GM12891 (cell line): Measurements from ENCODE around the gene PTAFR.

Experiments used
- PAX5 ChIP-seq: IDR thresholded peaks from 2 replicates; pipeline ENCODE4 v1.6.1; 2011; ENCODE audit warnings: low read length, moderate library complexity, mild to moderate bottlenecking; ENCODE audit not compliant: insufficient read depth, severe bottlenecking
- POLR2A ChIP-seq: IDR thresholded peaks from 2 replicates; pipeline ENCODE4 v1.6.1; 2011; ENCODE audit warnings: low read depth, low read length, control low read depth
- POLR2AphosphoS5 ChIP-seq: IDR thresholded peaks from 2 replicates; pipeline ENCODE4 v1.6.1; 2011; ENCODE audit warnings: low read depth, low read length, control low read depth

DNA sequence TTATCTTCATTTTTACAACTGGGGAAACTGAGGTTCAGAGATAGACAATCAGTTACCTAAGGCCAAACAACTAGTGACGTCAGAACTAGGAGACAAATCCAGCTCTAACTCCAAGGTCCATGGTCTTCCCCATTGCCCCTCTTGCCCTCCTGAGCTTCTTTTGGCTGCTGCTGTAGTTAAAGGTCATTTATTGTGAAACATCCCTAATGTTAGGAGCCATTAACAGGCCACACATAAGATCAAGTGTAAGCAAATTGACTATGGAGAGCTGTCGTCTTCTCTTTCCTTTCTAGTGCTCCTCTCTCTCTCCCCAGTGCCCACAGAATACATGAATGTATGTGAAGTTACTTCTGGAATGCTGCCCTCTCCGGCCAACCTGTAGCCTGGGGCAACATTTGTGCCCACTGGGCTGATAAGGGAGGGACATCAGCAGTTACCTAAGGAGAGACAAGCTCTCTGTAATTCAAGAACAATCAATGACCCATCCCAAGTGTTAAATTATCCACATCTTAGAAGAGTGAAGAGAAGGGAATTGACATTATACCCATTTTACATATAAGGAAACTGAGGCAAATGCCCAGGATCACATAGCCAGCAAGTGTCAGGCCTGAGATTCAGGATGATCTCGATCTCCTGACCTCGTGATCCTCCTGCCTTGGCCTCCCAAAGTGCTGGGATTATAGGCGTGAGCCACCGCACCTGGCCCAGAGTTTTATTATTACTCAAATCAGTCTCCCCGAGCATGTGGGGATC lies 40.1 kb downstream of the PTAFR start:
- TF ChIP-seq POLR2A (no peak), POLR2AphosphoS5 (no peak), PAX5 (no peak)
